Activated CD8-positive, alpha-beta T cell treated with anti-CD3 and anti-CD28 coated beads for 36 hours (primary cell): ENCODE data around the gene SIGLEC9. TPM values are rescaled to one million over a fixed set of nuclear protein-coding genes. Genes with fewer than 3 reads are reported as not detected.

ENCODE experiments used
- ATAC-seq: fragments of 200-7000 bp; cut with Tn5 transposase; one replicate; pipeline ENCODE4 v1.10.0; 2021; ENCODE audit warnings: mild to moderate bottlenecking, moderate library complexity
- CTCF ChIA-PET: fragments of 350-600 bp; sonication (Branson Sonifier 250); formaldehyde crosslinking; loops from one replicate; lab custom pipeline; 2021; ENCODE audit warnings: antibody characterized with exemption; lab: Charles Lee
- POLR2A ChIA-PET: fragments of 350-600 bp; sonication (Branson Sonifier 250); formaldehyde crosslinking; loops from one replicate; lab custom pipeline; 2021; ENCODE audit warnings: antibody characterized with exemption; lab: Charles Lee
- DNase-seq: peaks from one replicate; pipeline ENCODE4 v3.0.0-alpha.2; 2020
- H3K27ac Mint-ChIP-seq: one replicate; pipeline ENCODE4 v1.8.0; 2021; ENCODE audit warnings: mild to moderate bottlenecking, mixed read lengths
- H3K27me3 Mint-ChIP-seq: one replicate; pipeline ENCODE4 v1.8.0; 2021; ENCODE audit warnings: mixed read lengths
- H3K36me3 Mint-ChIP-seq: one replicate; pipeline ENCODE4 v1.8.0; 2021; ENCODE audit warnings: low read depth, mixed read lengths
- H3K4me1 Mint-ChIP-seq: one replicate; pipeline ENCODE4 v1.8.0; 2021; ENCODE audit warnings: low read depth, mixed read lengths
- H3K4me3 Mint-ChIP-seq: one replicate; pipeline ENCODE4 v1.8.0; 2021; ENCODE audit warnings: mild to moderate bottlenecking, moderate library complexity, mixed read lengths
- H3K9me3 Mint-ChIP-seq: one replicate; pipeline ENCODE4 v1.8.0; 2021; ENCODE audit warnings: mixed read lengths
- intact Hi-C: fragments of 100-400 bp; cut with micrococcal nuclease; formaldehyde crosslinking; loops from one replicate; pipeline ENCODE4 v1.10.0; 2022
- total RNA-seq, 2 experiments: library from RNA; stranded (reverse); gene quantifications; one replicate each; pipeline ENCODE4 v1.2.3, GENCODE V29; 2021
- TF ChIP-seq, protein P1 (sequence below): fragments of 200-600 bp; IDR thresholded peaks from one replicate; pipeline ENCODE4 v1.8.0; 2022; ENCODE audit warnings: antibody characterized with exemption, mild to moderate bottlenecking

The SIGLEC9 gene
- total RNA-seq, 2 experiments from 2014 or later = 0.40 to 0.65 TPM

DNA sequence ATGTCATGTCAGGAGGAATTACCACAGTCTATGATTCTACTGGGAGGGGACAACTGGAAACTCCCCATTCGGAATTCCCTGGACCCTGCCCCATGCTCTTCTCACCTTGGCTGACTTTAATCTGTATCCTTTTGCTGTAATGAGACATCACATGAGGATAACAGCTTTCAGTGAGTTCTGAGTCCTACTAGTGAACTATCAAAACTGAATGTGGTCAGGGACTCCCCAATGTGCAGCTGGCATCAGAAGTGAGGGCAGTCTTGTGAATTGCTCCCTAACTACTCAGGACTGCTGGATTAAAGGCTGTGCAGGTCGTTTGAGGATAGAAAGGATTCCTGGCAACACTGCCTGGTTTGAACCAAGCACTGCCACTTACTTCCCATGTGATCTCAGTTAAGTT, 32.6 kb downstream of the SIGLEC9 start:
- ChIA-PET POLR2A (no interaction called here), CTCF (interaction anchor here (1.0 to 4.2 kb wide), 14 partner anchors 9 to 504 kb away, joined by 3 to 37 read pairs (median 4); partner anchors contain the start of gene VSIG10L)
- intact Hi-C loops = loop anchor here (5.0 kb wide), 1 partner anchor 100 kb away; no protein-coding TSS in a partner anchor
- Mint-ChIP-seq H3K27me3 (no peaks in the 10 kb centered on the region), H3K36me3 (no peaks in the 10 kb centered on the region), H3K4me1 (peaks cover 6% of the 10 kb centered on the region), H3K9me3 (no peaks in the 10 kb centered on the region), H3K27ac (no peak overlapping the region), H3K4me3 (no peak overlapping the region)
- ATAC-seq = no peak
- DNase-seq = no peak
- TF ChIP-seq, protein P1, sequence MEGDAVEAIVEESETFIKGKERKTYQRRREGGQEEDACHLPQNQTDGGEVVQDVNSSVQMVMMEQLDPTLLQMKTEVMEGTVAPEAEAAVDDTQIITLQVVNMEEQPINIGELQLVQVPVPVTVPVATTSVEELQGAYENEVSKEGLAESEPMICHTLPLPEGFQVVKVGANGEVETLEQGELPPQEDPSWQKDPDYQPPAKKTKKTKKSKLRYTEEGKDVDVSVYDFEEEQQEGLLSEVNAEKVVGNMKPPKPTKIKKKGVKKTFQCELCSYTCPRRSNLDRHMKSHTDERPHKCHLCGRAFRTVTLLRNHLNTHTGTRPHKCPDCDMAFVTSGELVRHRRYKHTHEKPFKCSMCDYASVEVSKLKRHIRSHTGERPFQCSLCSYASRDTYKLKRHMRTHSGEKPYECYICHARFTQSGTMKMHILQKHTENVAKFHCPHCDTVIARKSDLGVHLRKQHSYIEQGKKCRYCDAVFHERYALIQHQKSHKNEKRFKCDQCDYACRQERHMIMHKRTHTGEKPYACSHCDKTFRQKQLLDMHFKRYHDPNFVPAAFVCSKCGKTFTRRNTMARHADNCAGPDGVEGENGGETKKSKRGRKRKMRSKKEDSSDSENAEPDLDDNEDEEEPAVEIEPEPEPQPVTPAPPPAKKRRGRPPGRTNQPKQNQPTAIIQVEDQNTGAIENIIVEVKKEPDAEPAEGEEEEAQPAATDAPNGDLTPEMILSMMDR = no peak

- TF ChIP-seq, protein P1 = peak; percentile 99
- no peak overlapping the region for H3K4me3 Mint-ChIP-seq
- no peak overlapping the region for H3K27ac Mint-ChIP-seq
- H3K9me3 Mint-ChIP-seq = no peaks in the 10 kb centered on the region
- POLR2A ChIA-PET = interaction anchor here (0.9 kb wide), 1 partner anchor 27 kb away, joined by 4 read pairs; no protein-coding TSS in a partner anchor
- intact Hi-C loops = loop anchor here (5.0 kb wide), 1 partner anchor 99 kb away; no protein-coding TSS in a partner anchor
- no peaks in the 10 kb centered on the region for H3K27me3 Mint-ChIP-seq
- H3K36me3 Mint-ChIP-seq = no peaks in the 10 kb centered on the region
- DNase-seq (peak; percentile 89), ATAC-seq (peak; percentile 89)
- CTCF ChIA-PET = interaction anchor here (0.6 to 4.2 kb wide), 34 partner anchors 10 to 505 kb away, joined by 3 to 37 read pairs (median 4); no protein-coding TSS in a partner anchor
- peaks cover 6% of the 10 kb centered on the region for H3K4me1 Mint-ChIP-seq
These were observed 33.9 kb downstream of the SIGLEC9 start for GRCh38 chr19:51158474-51159129.

- H3K36me3 Mint-ChIP-seq = no peaks in the 10 kb centered on the region
- ChIA-PET POLR2A (no interaction called here), CTCF (interaction anchor here (1.3 to 3.8 kb wide), 7 partner anchors 10 to 138 kb away, joined by 3 to 25 read pairs (median 14); no protein-coding TSS in a partner anchor)
- H3K9me3 Mint-ChIP-seq = no peaks in the 10 kb centered on the region
- peaks cover 6% of the 10 kb centered on the region for H3K4me1 Mint-ChIP-seq
- H3K4me3 Mint-ChIP-seq = no peak overlapping the region
- DNase-seq = no peak
- intact Hi-C loops = loop anchor here (5.0 kb wide), 1 partner anchor 98 kb away; no protein-coding TSS in a partner anchor
- no peaks in the 10 kb centered on the region for H3K27me3 Mint-ChIP-seq
- TF ChIP-seq, protein P1 = no peak
- ATAC-seq = no peak
- H3K27ac Mint-ChIP-seq = no peak overlapping the region
These were observed 35.0 kb downstream of the SIGLEC9 start for GRCh38 chr19:51159656-51160055.

GRCh38 chr19:51161266-51161665, 36.6 kb downstream of the SIGLEC9 start:
- H3K27ac Mint-ChIP-seq = no peak overlapping the region
- H3K4me1 Mint-ChIP-seq = peaks cover 6% of the 10 kb centered on the region
- no peak overlapping the region for H3K4me3 Mint-ChIP-seq
- no peaks in the 10 kb centered on the region for H3K9me3 Mint-ChIP-seq
- H3K36me3 Mint-ChIP-seq = no peaks in the 10 kb centered on the region
- no peaks in the 10 kb centered on the region for H3K27me3 Mint-ChIP-seq
- ChIA-PET CTCF (interaction anchor here (1.9 to 2.1 kb wide), 2 partner anchors 10 to 98 kb away, joined by 7 to 8 read pairs; no protein-coding TSS in a partner anchor), POLR2A (no interaction called here)
- ATAC-seq = no peak
- TF ChIP-seq, protein P1 = no peak
- intact Hi-C loops = no loop called here
- no peak for DNase-seq
